CD4-positive, alpha-beta T cell (primary cell): ENCODE data around the gene SPATA13. TPM values are rescaled to one million over a fixed set of nuclear protein-coding genes. Genes with fewer than 3 reads are reported as not detected.
"Not testable (repeated sequence)": the region's sequence is repeated elsewhere in the genome, so short reads cannot be mapped to it uniquely, and the experiment has no call there.

ENCODE experiments used
- ATAC-seq: fragments of 200-7000 bp; cut with Tn5 transposase; one replicate; pipeline ENCODE4 v1.10.0; 2022; ENCODE audit warnings: mild to moderate bottlenecking; ENCODE audit not compliant: poor library complexity
- CTCF ChIA-PET: fragments of 350-600 bp; sonication (Branson Sonifier 250); formaldehyde crosslinking; loops from one replicate; lab custom pipeline; 2021; ENCODE audit warnings: antibody characterized with exemption, inconsistent platforms; lab: Charles Lee
- POLR2A ChIA-PET: fragments of 350-600 bp; sonication (Branson Sonifier 250); formaldehyde crosslinking; loops from one replicate; lab custom pipeline; 2021; ENCODE audit warnings: antibody characterized with exemption, inconsistent platforms; lab: Charles Lee
- DNase-seq, 14 experiments: peaks; one replicate each; pipeline ENCODE4 v3.0.0-alpha.2; 2013 to 2020; ENCODE audit warnings: mixed read lengths in 2 of 14
- H3K27ac ChIP-seq, 2 donors: one replicate each; pipeline versions ENCODE4 v1.5.1 to v1.7.0; 2013; ENCODE audit warnings: low read length in 2 of 2, low read depth in 1 of 2, mild to moderate bottlenecking in 1 of 2
- H3K27me3 ChIP-seq, 2 experiments: 1 replicate in 1 of 2; 2 replicates in 1 of 2; pipeline versions ENCODE4 v1.6.1 to v1.7.0; 2013; ENCODE audit warnings: low read length in 2 of 2, control low read depth in 1 of 2, mild to moderate bottlenecking in 1 of 2, moderate library complexity in 1 of 2; ENCODE audit not compliant: insufficient read depth in 2 of 2, control insufficient read depth in 1 of 2
- H3K36me3 ChIP-seq: one replicate; pipeline ENCODE4 v1.6.1; 2013; ENCODE audit warnings: low read length, control low read depth; ENCODE audit not compliant: insufficient read depth
- H3K4me1 ChIP-seq: one replicate; pipeline ENCODE4 v1.6.1; 2013; ENCODE audit warnings: low read length, control low read depth; ENCODE audit not compliant: insufficient read depth
- H3K4me3 ChIP-seq: one replicate; pipeline ENCODE4 v1.5.1; 2013; ENCODE audit warnings: mild to moderate bottlenecking, low read length, moderate library complexity
- H3K9me3 ChIP-seq, 2 experiments: 1 replicate in 1 of 2; 2 replicates in 1 of 2; pipeline versions ENCODE4 v1.6.1 to v1.7.0; 2013; ENCODE audit warnings: low read length in 2 of 2, mild to moderate bottlenecking in 2 of 2, control low read depth in 1 of 2, moderate library complexity in 1 of 2; ENCODE audit not compliant: control insufficient read depth in 1 of 2, insufficient read depth in 1 of 2
- H3K27ac Mint-ChIP-seq: one replicate; pipeline ENCODE4 v1.8.0; 2020; ENCODE audit warnings: mixed read lengths
- H3K27me3 Mint-ChIP-seq: one replicate; pipeline ENCODE4 v1.8.0; 2021; ENCODE audit warnings: mixed read lengths
- H3K36me3 Mint-ChIP-seq: one replicate; pipeline ENCODE4 v1.8.0; 2021; ENCODE audit warnings: low read depth, mixed read lengths
- H3K4me1 Mint-ChIP-seq: one replicate; pipeline ENCODE4 v1.8.0; 2021; ENCODE audit warnings: low read depth, mixed read lengths
- H3K4me3 Mint-ChIP-seq: one replicate; pipeline ENCODE4 v1.8.0; 2020; ENCODE audit warnings: mild to moderate bottlenecking, mixed read lengths
- H3K9me3 Mint-ChIP-seq: one replicate; pipeline ENCODE4 v1.8.0; 2020; ENCODE audit warnings: mixed read lengths
- intact Hi-C, 2 experiments: fragments of 100-400 bp; cut with DNase I in 1 of 2; cut with micrococcal nuclease in 1 of 2; formaldehyde crosslinking; loops; one replicate each; pipeline versions ENCODE4 v1.15.1 to v1.9.0; 2023 to 2025; cut with DNase I, micrococcal nuclease
- total RNA-seq, 174 experiments: library from RNA in 2 of 174; stranded (reverse) in 2 of 174; gene quantifications; one replicate each; pipeline ENCODE4 v1.2.3 and lab custom pipeline; 2021 to 2026
- TF ChIP-seq, protein P1 (sequence below): fragments of 200-600 bp; IDR thresholded peaks from one replicate; pipeline ENCODE4 v1.8.0; 2022; ENCODE audit warnings: antibody characterized with exemption, mild to moderate bottlenecking

Gene SPATA13
- total RNA-seq, 2 experiments from 2014 or later = 87.7 to 94.6 TPM

- no peak for ATAC-seq
- no peak overlapping the region for H3K27ac ChIP-seq
- no peak overlapping the region for H3K4me3 Mint-ChIP-seq
- TF ChIP-seq, protein P1, sequence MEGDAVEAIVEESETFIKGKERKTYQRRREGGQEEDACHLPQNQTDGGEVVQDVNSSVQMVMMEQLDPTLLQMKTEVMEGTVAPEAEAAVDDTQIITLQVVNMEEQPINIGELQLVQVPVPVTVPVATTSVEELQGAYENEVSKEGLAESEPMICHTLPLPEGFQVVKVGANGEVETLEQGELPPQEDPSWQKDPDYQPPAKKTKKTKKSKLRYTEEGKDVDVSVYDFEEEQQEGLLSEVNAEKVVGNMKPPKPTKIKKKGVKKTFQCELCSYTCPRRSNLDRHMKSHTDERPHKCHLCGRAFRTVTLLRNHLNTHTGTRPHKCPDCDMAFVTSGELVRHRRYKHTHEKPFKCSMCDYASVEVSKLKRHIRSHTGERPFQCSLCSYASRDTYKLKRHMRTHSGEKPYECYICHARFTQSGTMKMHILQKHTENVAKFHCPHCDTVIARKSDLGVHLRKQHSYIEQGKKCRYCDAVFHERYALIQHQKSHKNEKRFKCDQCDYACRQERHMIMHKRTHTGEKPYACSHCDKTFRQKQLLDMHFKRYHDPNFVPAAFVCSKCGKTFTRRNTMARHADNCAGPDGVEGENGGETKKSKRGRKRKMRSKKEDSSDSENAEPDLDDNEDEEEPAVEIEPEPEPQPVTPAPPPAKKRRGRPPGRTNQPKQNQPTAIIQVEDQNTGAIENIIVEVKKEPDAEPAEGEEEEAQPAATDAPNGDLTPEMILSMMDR = no peak
- no peaks in the 10 kb centered on the region for H3K9me3 ChIP-seq
- H3K4me1 Mint-ChIP-seq = no peaks in the 10 kb centered on the region
- no peaks in the 10 kb centered on the region for H3K27me3 Mint-ChIP-seq
- H3K36me3 ChIP-seq = no peaks in the 10 kb centered on the region
- H3K36me3 Mint-ChIP-seq = no peaks in the 10 kb centered on the region
- DNase-seq = no peak
- H3K27me3 ChIP-seq = no peaks in the 10 kb centered on the region
- intact Hi-C loops = no loop called here
- ChIA-PET CTCF (interaction anchor here (0.5 kb wide), 1 partner anchor 19 kb away, joined by 3 read pairs; no protein-coding TSS in a partner anchor), POLR2A (no interaction called here)
- H3K4me3 ChIP-seq = no peak overlapping the region
- H3K4me1 ChIP-seq = no peaks in the 10 kb centered on the region
- no peak overlapping the region for H3K27ac Mint-ChIP-seq
- no peaks in the 10 kb centered on the region for H3K9me3 Mint-ChIP-seq
These were observed 188.4 kb downstream of the SPATA13 start for GRCh38 chr13:24348797-24349515.

DNA sequence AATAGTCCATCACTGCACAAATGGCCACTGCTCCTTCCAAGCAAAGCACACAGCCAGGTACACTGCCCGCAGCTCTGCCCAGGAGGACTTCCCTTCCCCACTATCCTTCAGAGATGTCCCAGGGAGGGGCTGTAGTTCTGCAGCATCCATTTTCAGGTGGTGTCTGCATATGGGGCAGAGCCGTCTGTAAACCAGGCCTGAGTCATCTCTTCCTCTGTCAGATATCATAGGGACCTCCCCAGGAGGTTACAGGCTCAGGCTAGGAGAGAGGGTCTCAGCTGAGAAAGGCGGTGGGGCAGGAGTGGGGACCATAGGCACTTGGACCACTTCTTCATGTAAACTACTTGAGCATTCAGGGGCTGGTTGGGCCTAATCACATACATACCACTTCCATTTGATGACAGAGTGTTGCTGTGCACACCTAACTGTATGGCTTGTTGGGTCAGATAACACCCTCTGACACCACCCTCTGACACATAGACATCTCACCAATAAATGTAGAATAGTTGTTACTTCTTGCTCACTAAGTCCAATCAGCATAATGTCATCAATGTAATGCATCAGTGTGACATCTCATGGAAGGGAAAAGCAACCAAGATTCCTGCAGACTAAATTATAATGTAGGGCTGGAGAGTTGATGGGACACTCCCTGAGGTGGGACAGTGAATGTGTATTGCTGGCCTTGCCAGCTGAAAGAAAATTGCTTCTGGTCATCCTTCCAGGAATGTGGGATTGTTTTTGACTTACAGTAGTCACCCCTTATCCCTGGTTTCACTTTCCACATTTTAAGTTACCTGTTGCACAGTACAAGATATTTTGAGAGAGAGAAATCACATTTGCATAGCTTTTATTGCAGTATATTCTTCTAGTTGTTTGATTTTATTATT, 189.5 kb downstream of the SPATA13 start:
- DNase-seq, intact Hi-C loops, POLR2A ChIA-PET: not testable (repeated sequence)

GRCh38 chr13:24351423-24351822, 190.9 kb downstream of the SPATA13 start:
- Histone ChIP-seq H3K9me3 (no peaks in the 10 kb centered on the region), H3K27ac (no peak overlapping the region), H3K4me1 (no peaks in the 10 kb centered on the region), H3K4me3 (no peak overlapping the region), H3K36me3 (no peaks in the 10 kb centered on the region), H3K27me3 (no peaks in the 10 kb centered on the region)
- no peaks in the 10 kb centered on the region for H3K27me3 Mint-ChIP-seq
- ChIA-PET POLR2A (no interaction called here), CTCF (no interaction called here)
- H3K4me1 Mint-ChIP-seq = no peaks in the 10 kb centered on the region
- H3K4me3 Mint-ChIP-seq = no peak overlapping the region
- ATAC-seq = no peak
- no peak for DNase-seq
- H3K27ac Mint-ChIP-seq = no peak overlapping the region
- H3K9me3 Mint-ChIP-seq = no peaks in the 10 kb centered on the region
- TF ChIP-seq, protein P1 = no peak
- H3K36me3 Mint-ChIP-seq = no peaks in the 10 kb centered on the region
- intact Hi-C loops = no loop called here

More for the DNA sequence above, 189.5 kb downstream of the SPATA13 start:
- H3K4me1 ChIP-seq, H3K4me1 Mint-ChIP-seq, H3K27ac ChIP-seq, CTCF ChIA-PET, H3K27me3 Mint-ChIP-seq, ATAC-seq, H3K27ac Mint-ChIP-seq, H3K27me3 ChIP-seq, H3K36me3 ChIP-seq, H3K9me3 Mint-ChIP-seq, H3K4me3 Mint-ChIP-seq, H3K36me3 Mint-ChIP-seq, H3K9me3 ChIP-seq, H3K4me3 ChIP-seq: not testable (repeated sequence)
